Activated gamma-delta T cell treated with anti-CD3 and anti-CD28 coated beads, Interleukin-2, amount 50 U/mL, for 16 hours (primary cell): ENCODE results near the gene TNPO3.

Experiments used
- DNase-seq: peaks from one replicate; pipeline ENCODE4 v3.0.0-alpha.2; 2020; ENCODE audit warnings: low read depth

TNPO3 gene

GRCh38 chr7:128906766-128907559, 147.9 kb downstream of the TNPO3 start:
- no peak for DNase-seq

GRCh38 chr7:128906001-128906765, 148.7 kb downstream of the TNPO3 start:
- DNase-seq = no peak

- no peak for DNase-seq
Measured at GRCh38 chr7:128904381-128905197, 150.3 kb downstream of the TNPO3 start.
